GM18498 (cell line): ENCODE measurements around the gene JAKMIP1.
"Not testable (repeated sequence)": the region's sequence is repeated elsewhere in the genome, so short reads cannot be mapped to it uniquely, and the experiment has no call there.

Source experiments
- ATAC-seq: cut with Tn5 transposase; IDR thresholded peaks from one replicate; pipeline ENCODE4 v1.9.1; 2021; ENCODE audit warnings: mild to moderate bottlenecking, moderate library complexity; ENCODE audit not compliant: unreplicated experiment

The JAKMIP1 gene

DNA sequence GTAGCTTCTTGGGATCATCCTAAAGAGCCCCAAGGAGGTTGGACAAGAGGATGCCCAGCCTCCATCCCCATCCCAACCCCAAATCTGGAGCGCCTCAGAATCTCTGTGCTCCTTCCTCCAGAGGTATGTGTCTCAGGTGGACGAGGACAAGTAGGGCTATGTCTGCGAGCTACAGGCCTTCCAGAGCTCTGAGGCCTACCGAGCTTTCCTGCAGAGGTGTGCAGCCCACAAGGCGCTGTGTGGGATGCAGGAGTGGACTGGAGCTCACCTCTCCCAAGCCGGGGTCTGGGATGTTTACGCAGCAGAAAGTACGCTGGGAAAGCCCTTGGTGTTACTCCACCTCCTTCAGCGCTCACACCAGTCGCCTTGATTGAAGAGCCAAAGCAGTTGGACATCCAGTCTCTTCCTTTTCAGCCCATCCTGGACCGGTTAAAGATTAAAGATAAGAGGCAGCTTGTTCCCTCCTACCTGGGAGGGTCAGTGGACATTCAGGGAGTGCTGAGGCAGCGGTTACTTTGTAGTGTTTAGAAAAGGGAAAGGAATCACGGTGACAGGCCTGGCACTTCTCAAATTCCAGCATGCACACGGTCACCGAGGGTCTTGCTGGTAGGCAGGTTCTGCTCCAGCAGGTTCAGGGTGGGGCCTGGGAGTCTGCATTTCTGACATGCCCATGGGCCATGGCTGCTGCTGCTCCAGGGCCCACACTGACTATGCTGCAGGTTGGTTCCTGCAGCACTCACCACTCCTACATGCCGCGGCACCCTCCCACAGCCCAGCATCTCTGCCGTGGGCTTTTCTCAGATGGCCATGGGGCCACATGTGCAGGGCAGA, 29.5 kb upstream of the JAKMIP1 start:
- ATAC-seq: no peak

DNA sequence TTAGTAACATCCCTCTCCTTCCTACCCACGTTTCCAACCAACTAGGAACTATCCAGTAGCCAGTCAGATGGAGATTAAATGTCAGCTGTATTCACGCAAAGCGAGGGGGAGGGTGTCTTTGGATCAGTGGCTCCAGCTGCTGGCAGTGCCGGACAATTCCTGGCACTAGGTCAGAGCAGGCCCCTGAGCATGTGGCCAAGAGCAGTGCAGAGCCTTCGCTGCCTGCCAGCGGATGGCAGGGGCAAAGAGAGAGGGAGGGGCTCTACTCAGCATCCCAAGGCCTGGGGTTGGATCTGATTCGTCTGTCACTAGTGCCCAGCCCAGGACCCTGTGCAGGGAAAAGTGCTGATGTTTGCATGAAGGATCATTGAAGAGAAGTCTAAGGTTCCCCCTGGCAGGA, 28.7 kb upstream of the JAKMIP1 start:
- no peak for ATAC-seq

GRCh38 chr4:6228158-6229067, 28.1 kb upstream of the JAKMIP1 start:
- ATAC-seq: no peak

- no peak for ATAC-seq
Observed at GRCh38 chr4:6227412-6228157, 27.2 kb upstream of the JAKMIP1 start.

DNA sequence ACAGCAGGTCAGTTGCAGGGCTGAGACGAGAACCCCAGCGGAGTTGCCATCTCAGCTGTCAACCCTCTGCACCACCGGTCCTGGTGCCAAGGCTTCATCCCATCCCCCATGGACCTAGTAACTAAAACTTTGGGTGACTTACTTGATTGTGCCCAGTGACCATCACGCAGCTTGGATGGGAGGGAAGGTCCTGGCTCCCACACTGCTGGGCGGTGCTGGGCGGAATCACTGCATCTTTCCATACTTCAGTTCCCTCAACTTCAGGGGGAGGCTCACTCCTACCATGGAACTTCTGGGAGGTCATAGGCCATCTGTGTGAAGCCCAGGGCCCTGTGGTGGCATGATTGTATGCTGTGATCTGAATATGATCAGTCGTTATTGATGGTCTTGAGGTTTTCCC, 26.2 kb upstream of the JAKMIP1 start:
- ATAC-seq: no peak

DNA sequence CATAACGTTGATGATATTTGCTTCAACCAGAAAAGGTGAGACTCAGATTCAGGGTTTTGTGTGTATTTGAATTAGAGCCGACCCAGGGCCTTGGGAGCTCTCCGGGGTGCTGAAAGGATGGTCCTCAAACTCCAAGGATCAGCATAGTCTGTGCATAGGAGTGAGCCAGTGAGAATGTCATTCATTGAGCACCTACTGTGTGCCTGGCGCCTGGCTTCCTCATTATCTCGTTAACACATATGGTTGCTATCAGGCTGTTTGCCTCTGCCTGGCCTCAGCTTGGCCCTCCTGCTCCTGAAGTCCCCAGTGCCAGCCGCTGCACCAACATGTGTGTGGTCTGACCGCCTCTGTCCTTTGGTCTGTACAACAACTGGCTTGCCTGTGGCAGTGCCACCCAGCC, 25.1 kb upstream of the JAKMIP1 start:
- ATAC-seq: no peak

DNA sequence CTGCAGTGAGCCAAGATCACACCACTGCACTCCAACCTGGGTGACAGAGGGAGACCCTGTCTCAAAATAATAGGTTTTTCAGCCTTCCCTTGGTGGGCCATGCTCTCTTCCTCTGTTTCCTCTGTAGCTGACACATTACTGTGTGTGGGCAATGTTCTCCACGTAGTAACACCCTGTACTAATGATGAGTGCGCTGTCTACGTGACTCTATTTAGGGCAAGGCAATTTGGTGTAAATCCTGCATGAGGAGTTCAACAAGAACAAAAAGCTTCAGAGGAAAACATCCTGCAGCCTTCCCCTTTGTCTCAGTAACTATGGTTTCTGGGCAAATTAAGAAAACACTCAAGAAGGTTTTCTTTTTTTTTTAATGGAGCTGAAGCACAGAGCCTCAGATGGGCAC, 24.4 kb upstream of the JAKMIP1 start:
- no peak for ATAC-seq

- ATAC-seq: no peak
Observed at GRCh38 chr4:6222761-6223292, 22.5 kb upstream of the JAKMIP1 start.

GRCh38 chr4:6221851-6222760, 21.8 kb upstream of the JAKMIP1 start:
- no peak for ATAC-seq

- ATAC-seq: no peak
Observed at GRCh38 chr4:6221301-6221850, 21.0 kb upstream of the JAKMIP1 start.

DNA sequence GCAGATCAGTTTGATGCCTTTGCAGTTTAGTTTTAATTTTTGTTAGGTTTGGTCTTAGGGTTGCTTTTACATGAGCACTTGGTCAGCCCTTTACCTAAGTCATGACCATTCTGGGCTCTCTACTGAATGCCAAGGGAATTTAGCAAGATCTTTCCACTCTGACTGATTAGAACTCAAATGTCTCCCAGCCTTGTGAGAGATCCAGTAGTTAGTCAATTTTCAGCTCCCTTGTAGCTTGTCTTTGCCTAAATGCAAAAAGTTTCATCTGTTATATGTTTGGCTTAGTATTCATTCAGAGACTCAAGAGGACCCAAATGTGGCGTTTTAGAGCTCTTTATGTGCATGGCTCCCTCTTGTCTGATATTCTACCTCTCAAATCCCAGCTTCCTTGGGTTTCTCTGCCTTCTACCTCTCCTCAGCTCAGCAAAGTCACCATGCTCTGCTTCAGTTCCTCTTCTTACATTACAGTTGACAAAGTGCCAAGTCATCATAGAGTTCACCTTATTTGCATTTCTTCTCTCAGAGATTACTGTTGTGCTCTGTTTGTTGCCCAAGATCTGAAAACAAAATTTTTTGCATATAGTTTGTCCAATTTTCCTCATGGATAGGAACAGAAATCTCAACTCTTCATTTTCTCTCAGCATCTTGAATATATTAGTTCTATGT, 17.5 kb upstream of the JAKMIP1 start:
- peak; percentile 92 for ATAC-seq

GRCh38 chr4:6216588-6216987, 16.2 kb upstream of the JAKMIP1 start:
- no peak for ATAC-seq

GRCh38 chr4:6209921-6210320, 9.6 kb upstream of the JAKMIP1 start:
- no peak for ATAC-seq

DNA sequence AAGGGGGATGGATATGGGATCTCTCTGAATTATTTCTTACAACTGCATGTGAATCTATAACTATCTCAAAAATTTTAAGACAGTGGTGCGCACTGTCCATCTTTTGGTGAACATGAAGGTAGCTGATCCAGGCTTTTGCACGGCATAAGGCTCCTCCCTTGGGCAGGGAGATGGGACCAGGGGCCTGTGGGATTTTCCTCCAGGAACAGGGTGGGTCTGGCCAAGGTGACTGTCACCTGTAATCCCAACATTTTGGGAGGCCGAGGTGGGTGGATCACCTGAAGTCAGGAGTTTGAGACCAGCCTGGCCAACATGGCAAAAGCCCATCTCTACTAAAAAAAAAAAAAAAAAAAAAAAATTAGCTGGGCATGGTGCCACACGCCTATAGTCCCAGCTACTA, 8.9 kb upstream of the JAKMIP1 start:
- not testable (repeated sequence) for ATAC-seq

DNA sequence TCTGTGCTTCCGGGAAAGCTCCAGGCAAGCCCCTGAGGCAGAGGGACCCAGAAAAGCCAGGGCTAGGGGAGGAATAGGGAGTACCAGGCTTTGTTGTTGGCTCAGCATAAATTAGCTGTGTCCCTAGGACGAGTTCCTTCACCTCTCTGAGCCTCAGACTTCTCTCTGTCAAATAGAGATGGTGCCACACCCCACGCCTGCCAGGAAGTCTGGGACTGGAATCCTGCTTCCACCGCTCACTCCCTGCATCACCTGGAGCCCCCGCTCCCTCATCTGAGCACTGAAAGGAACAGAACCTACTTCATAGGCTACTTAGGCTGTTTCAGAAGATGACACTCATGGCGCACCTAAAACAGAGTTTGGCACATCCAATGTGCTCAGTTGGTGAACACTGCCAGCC, 8.1 kb upstream of the JAKMIP1 start:
- ATAC-seq: no peak

GRCh38 chr4:6207602-6208001, 7.3 kb upstream of the JAKMIP1 start:
- ATAC-seq: no peak

DNA sequence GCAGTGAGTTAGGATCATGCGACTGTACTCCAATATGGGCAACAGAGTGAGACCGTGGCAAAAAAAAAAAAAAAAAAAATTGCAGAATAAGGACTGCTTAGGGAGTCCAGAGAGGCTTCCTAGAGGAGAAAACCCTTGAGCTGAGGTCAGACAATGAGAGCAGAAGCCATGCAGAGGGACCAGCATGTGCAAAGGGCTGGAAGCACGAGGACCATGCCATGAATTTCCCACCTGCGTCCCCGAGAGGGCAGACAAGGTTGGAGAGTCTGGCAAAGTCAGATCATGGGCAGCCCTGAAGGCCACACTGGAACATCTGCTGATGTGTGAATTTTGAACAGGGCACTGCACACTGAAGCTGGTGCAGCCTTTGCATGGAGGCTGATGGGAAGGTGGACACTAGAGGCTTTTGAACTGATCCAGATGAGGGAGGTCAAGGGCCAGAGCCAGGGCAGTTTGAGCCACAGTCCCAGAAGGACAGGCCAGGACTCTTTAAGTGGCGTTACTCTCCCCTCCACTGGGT, 6.5 kb upstream of the JAKMIP1 start:
- no peak for ATAC-seq

- ATAC-seq: no peak
Observed at GRCh38 chr4:6205973-6206372, 5.6 kb upstream of the JAKMIP1 start.

GRCh38 chr4:6205567-6205931, 5.2 kb upstream of the JAKMIP1 start:
- ATAC-seq: no peak
